Mucosa of descending colon (tissue), 3 donors: ENCODE results near the gene MRPS35. TPM values are rescaled to one million over a fixed set of nuclear protein-coding genes. Genes with fewer than 3 reads are reported as not detected.

Experiments used
- ATAC-seq: fragments of 200-7000 bp; cut with Tn5 transposase; one replicate; pipeline ENCODE4 v1.9.1; 2020; ENCODE audit warnings: mild to moderate bottlenecking, moderate library complexity
- DNase-seq, 3 donors: peaks; one replicate each; pipeline ENCODE4 v3.0.0-alpha.2; 2020
- H3K36me3 ChIP-seq: fragments of 200-600 bp; one replicate; pipeline ENCODE4 v1.8.0; 2021; ENCODE audit warnings: low read depth, mild to moderate bottlenecking
- H3K4me1 ChIP-seq: fragments of 200-600 bp; one replicate; pipeline ENCODE4 v1.8.0; 2021; ENCODE audit warnings: low read depth, mild to moderate bottlenecking
- H3K4me3 ChIP-seq: fragments of 200-600 bp; one replicate; pipeline ENCODE4 v1.8.0; 2021; ENCODE audit warnings: mild to moderate bottlenecking
- H3K9me3 ChIP-seq: fragments of 200-600 bp; one replicate; pipeline ENCODE4 v1.8.0; 2021; ENCODE audit warnings: mild to moderate bottlenecking
- CTCF ChIP-seq: fragments of 200-600 bp; IDR thresholded peaks from one replicate; pipeline ENCODE4 v1.8.0; 2022; ENCODE audit warnings: antibody characterized with exemption, mild to moderate bottlenecking
- intact Hi-C, 2 donors: fragments of 100-400 bp; cut with DNase I in 1 of 2; cut with micrococcal nuclease in 1 of 2; formaldehyde crosslinking; loops; one replicate each; pipeline versions ENCODE4 v1.11.0 to v1.11.1; 2022; cut with DNase I, micrococcal nuclease
- long read RNA-seq, 2 donors: library from polyadenylated mRNA; unstranded; transcript quantifications; one replicate each; pipeline ENCODE4 v2.0.0, GENCODE V29; 2019 to 2021
- total RNA-seq, 3 donors: library from RNA; stranded (reverse); fragmentation: NEBNext Ultra II Directional in 2 of 3; extraction: Animal tissue kit (Norgen Biotek cat#: 25700) in 2 of 3; gene quantifications; one replicate each; pipeline versions ENCODE4 v1.2.1 to v1.2.4, GENCODE V29; 2021 to 2023
- donor health status: DM: no; HTN: no; CAD: no; lungs with moderate emphysema.
- donor health status: DM: no; HTN: no; CAD: no.
- donor health status: DM: no; HTN: yes; CAD: no.

The MRPS35 gene
- 10 to 100 TPM; 50.2 to 72.6 (median 67.3) TPM for total RNA-seq
- long read RNA-seq, donor 1, transcript MRPS35-201 (8 exons, 1,888 nt): major isoform, 99 of 105 reads
- long read RNA-seq, donor 1, partial matches to known transcripts: 0 of 105 reads
- long read RNA-seq, donor 1, other reads (novel, unspliced or antisense): 4 of 105 reads
- long read RNA-seq, donor 2, transcript MRPS35-201 (8 exons, 1,888 nt): major isoform, 101 of 114 reads
- long read RNA-seq, donor 2, partial matches to known transcripts: 7 of 114 reads
- long read RNA-seq, donor 2, other reads (novel, unspliced or antisense): 4 of 114 reads

GRCh38 chr12:27710592-27711316 is at the start of gene MRPS35:
TSS of gene MRPS35 (plus strand) at chr12:27710832. CDS start at chr12:27710844, 12 bp downstream.
- intact Hi-C loops: no loop called here
- peak; percentile 99 for ATAC-seq
- peak within 1 kb of the TSS; percentile 88 for H3K4me3 ChIP-seq
- H3K9me3 ChIP-seq: no peaks in the 10 kb centered on the region
- no peak for TF ChIP-seq CTCF
- no peaks in the 10 kb centered on the region for H3K4me1 ChIP-seq
- DNase-seq: peak; percentile 94 to 95 (median 95)
- no peaks in the 10 kb centered on the region for H3K36me3 ChIP-seq

- ATAC-seq: no peak
- intact Hi-C loops: no loop called here
Observed at GRCh38 chr12:27665704-27666103, 44.9 kb upstream of the MRPS35 start.

GRCh38 chr12:27666510-27666909 is 44.1 kb upstream of the MRPS35 start:
- Histone ChIP-seq H3K36me3 (no peaks in the 10 kb centered on the region), H3K4me3 (no peak overlapping the region), H3K4me1 (no peaks in the 10 kb centered on the region), H3K9me3 (no peaks in the 10 kb centered on the region)
- no peak for TF ChIP-seq CTCF
- ATAC-seq: no peak
- intact Hi-C loops: no loop called here
- DNase-seq: no peak

More at GRCh38 chr12:27665704-27666103, 44.9 kb upstream of the MRPS35 start:
- Histone ChIP-seq H3K9me3 (no peaks in the 10 kb centered on the region), H3K36me3 (no peaks in the 10 kb centered on the region), H3K4me3 (no peak overlapping the region), H3K4me1 (no peaks in the 10 kb centered on the region)
- no peak for DNase-seq
- no peak for TF ChIP-seq CTCF

GRCh38 chr12:27667540-27667939 is 43.1 kb upstream of the MRPS35 start:
- no peaks in the 10 kb centered on the region for H3K4me1 ChIP-seq
- intact Hi-C loops: no loop called here
- ATAC-seq (no peak), DNase-seq (no peak)
- no peak for TF ChIP-seq CTCF
- H3K4me3 ChIP-seq: no peak overlapping the region
- no peaks in the 10 kb centered on the region for H3K9me3 ChIP-seq
- H3K36me3 ChIP-seq: no peaks in the 10 kb centered on the region

GRCh38 chr12:27672051-27672450 is 38.6 kb upstream of the MRPS35 start:
- H3K36me3 ChIP-seq: no peaks in the 10 kb centered on the region
- H3K4me3 ChIP-seq: no peak overlapping the region
- ATAC-seq (no peak), DNase-seq (no peak)
- no peaks in the 10 kb centered on the region for H3K4me1 ChIP-seq
- no peak for TF ChIP-seq CTCF
- H3K9me3 ChIP-seq: no peaks in the 10 kb centered on the region
- intact Hi-C loops: no loop called here
